HG02642 (cell line): ENCODE data around the gene MSANTD2.

Experiments
- ATAC-seq: cut with Tn5 transposase; IDR thresholded peaks from one replicate; pipeline ENCODE4 v1.9.1; 2021; ENCODE audit warnings: mild to moderate bottlenecking; ENCODE audit not compliant: unreplicated experiment, poor library complexity

The MSANTD2 gene

GRCh38 chr11:124756033-124756752 lies 44.0 kb downstream of the MSANTD2 start:
- no peak for ATAC-seq

GRCh38 chr11:124754710-124755109 lies 45.5 kb downstream of the MSANTD2 start:
- no peak for ATAC-seq

- no peak for ATAC-seq
These were observed 45.9 kb downstream of the MSANTD2 start for GRCh38 chr11:124754309-124754708.

- no peak for ATAC-seq
These were observed 46.6 kb downstream of the MSANTD2 start for GRCh38 chr11:124753624-124754023.

GRCh38 chr11:124753205-124753604 lies 47.0 kb downstream of the MSANTD2 start:
- no peak for ATAC-seq

- ATAC-seq, result no peak
These were observed 47.6 kb downstream of the MSANTD2 start for GRCh38 chr11:124752471-124753102.

GRCh38 chr11:124751741-124752470 lies 48.3 kb downstream of the MSANTD2 start, which contains the start of gene VSIG2:
Gene VSIG2, minus strand, starts transcription at chr11:124752255. Its CDS starts 118 bp downstream, at chr11:124752137.
- ATAC-seq, result no peak

GRCh38 chr11:124751391-124751740 lies 48.8 kb downstream of the MSANTD2 start:
- ATAC-seq, result no peak

- no peak for ATAC-seq
These were observed 50.3 kb downstream of the MSANTD2 start for GRCh38 chr11:124749912-124750311.

GRCh38 chr11:124748481-124749343 lies 51.5 kb downstream of the MSANTD2 start:
- no peak for ATAC-seq

GRCh38 chr11:124748100-124748418 lies 52.1 kb downstream of the MSANTD2 start:
- ATAC-seq, result no peak

- ATAC-seq, result no peak
These were observed 52.7 kb downstream of the MSANTD2 start for GRCh38 chr11:124747406-124748099.

- peak; percentile 94 for ATAC-seq
These were observed 53.5 kb downstream of the MSANTD2 start for GRCh38 chr11:124746621-124747243.

- ATAC-seq, result peak; percentile 7
These were observed 54.2 kb downstream of the MSANTD2 start for GRCh38 chr11:124745835-124746620.

- ATAC-seq, result no peak
These were observed 54.9 kb downstream of the MSANTD2 start for GRCh38 chr11:124745270-124745834.

- ATAC-seq, result no peak
These were observed 57.2 kb downstream of the MSANTD2 start for GRCh38 chr11:124743050-124743449.

GRCh38 chr11:124742555-124742954 lies 57.7 kb downstream of the MSANTD2 start:
- no peak for ATAC-seq

- peak; percentile 42 for ATAC-seq
These were observed 59.8 kb downstream of the MSANTD2 start for GRCh38 chr11:124740277-124740882.
